NT2/D1 (cell line): ENCODE results near the gene HRH1.
"Not testable (repeated sequence)": the region's sequence is repeated elsewhere in the genome, so short reads cannot be mapped to it uniquely, and the experiment has no call there.

ENCODE experiments used
- DNase-seq: peaks from one replicate; pipeline ENCODE4 v3.0.0-alpha.2; 2011; ENCODE audit warnings: low read depth, low spot score
- H3K27me3 ChIP-seq: 2 replicates; pipeline ENCODE4 v1.6.0; 2011; ENCODE audit warnings: mild to moderate bottlenecking; ENCODE audit not compliant: insufficient read length, insufficient read depth
- H3K36me3 ChIP-seq: 2 replicates; pipeline ENCODE4 v1.6.1; 2011; ENCODE audit warnings: mild to moderate bottlenecking, low read length, mixed read lengths; ENCODE audit not compliant: insufficient read depth, insufficient read length
- H3K4me1 ChIP-seq: 2 replicates; pipeline ENCODE4 v1.5.1; 2011; ENCODE audit not compliant: insufficient read depth, insufficient read length
- H3K4me3 ChIP-seq: 2 replicates; pipeline ENCODE4 v1.5.1; 2011; ENCODE audit warnings: low read depth; ENCODE audit not compliant: insufficient read length
- H3K9ac ChIP-seq: 2 replicates; pipeline ENCODE4 v1.6.0; 2011; ENCODE audit warnings: low read depth; ENCODE audit not compliant: insufficient read length
- H3K9me3 ChIP-seq: 2 replicates; pipeline ENCODE4 v1.5.1; 2011; ENCODE audit warnings: mild to moderate bottlenecking, low read length; ENCODE audit not compliant: insufficient read depth
- SUZ12 ChIP-seq: IDR thresholded peaks from 2 replicates; pipeline ENCODE4 v1.6.1; 2011; ENCODE audit not compliant: insufficient read length, insufficient read depth; ENCODE audit errors: extremely low read depth
- YY1 ChIP-seq: IDR thresholded peaks from 2 replicates; pipeline ENCODE4 v1.6.1; 2011; ENCODE audit not compliant: insufficient read length, insufficient read depth
- ZNF274 ChIP-seq: IDR thresholded peaks from 2 replicates; pipeline ENCODE4 v1.6.1; 2011; ENCODE audit warnings: mild to moderate bottlenecking, low read depth, low read length

Gene HRH1

DNA sequence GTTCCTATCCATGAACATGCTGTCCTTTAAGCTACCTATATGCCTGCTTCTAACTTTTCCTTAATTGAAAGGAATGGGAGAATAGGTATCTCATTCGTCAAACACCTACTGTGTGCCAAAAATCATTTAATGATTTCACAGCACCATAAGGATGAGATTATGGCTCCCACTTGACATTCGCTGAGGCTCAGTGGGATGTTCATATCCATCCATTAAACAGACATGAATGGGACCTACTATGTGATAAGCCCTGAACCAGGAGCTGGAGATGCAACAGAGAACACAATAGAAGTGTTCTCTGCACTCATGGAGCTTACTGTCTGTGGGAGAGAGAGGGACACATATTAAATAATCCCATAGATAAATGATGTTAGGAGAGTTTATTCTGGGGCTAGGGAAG lies 49.7 kb downstream of the HRH1 start:
- H3K4me1 ChIP-seq, result no peaks in the 10 kb centered on the region
- H3K4me3 ChIP-seq, result no peak overlapping the region
- no peaks in the 10 kb centered on the region for H3K27me3 ChIP-seq
- DNase-seq, result no peak
- H3K9me3 ChIP-seq, result no peaks in the 10 kb centered on the region
- no peaks in the 10 kb centered on the region for H3K36me3 ChIP-seq
- TF ChIP-seq YY1 (no peak), ZNF274 (no peak), SUZ12 (no peak)
- H3K9ac ChIP-seq, result no peak overlapping the region

DNA sequence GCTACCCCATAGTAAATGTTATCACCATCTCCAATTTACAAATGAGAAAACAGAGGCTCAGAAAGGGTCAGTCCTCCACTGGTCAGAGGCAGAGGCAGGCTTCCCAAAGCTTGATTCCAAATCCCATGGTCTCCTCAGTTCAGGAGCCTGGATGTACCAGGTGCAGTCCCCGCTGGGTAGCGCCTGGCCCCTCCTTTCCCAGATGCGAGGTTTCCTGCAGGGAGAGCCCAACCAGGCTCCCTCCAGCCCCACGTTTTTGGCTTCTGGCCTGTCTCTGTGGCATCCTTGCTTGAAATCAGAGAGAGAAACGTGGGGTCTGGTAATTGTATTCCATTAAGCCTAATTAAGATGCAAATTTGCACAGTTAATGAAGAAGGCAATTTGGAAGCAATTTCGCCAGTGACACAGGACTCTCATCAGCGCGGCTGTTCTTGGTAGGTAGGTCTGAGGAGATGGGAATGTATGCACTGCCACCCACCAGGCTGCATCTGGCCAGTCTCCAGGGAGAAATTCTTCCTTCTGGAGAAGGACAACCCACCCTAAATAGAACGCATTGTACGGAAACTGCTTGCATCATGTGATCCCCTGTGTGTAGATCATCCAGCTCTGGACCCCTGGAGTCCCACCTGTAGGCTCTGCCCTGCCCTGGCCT lies 50.5 kb downstream of the HRH1 start:
- TF ChIP-seq SUZ12 (no peak), ZNF274 (no peak), YY1 (no peak)
- H3K9me3 ChIP-seq, result no peaks in the 10 kb centered on the region
- H3K4me3 ChIP-seq, result no peak overlapping the region
- H3K9ac ChIP-seq, result no peak overlapping the region
- H3K4me1 ChIP-seq, result no peaks in the 10 kb centered on the region
- H3K36me3 ChIP-seq, result no peaks in the 10 kb centered on the region
- no peaks in the 10 kb centered on the region for H3K27me3 ChIP-seq
- no peak for DNase-seq

DNA sequence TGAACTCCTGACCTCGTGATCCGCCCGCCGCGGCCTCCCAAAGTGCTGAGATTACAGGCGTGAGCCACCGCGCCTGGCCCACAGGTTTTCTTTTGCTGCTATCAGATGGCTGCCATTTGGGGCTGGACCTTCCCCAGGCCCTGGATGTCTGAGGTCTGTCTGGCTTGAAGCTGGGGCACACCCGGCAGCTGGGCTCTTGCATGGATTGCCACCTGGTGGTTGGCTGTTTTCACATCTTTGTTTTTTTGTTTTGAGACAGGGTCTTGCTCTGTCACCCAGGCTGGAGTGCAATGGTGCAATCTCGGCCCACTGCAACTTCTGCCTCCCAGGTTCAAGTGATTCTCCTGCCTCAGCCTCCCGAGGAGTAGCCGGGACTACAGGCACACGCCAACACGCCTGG lies 51.6 kb downstream of the HRH1 start:
- H3K36me3 ChIP-seq, DNase-seq, H3K4me3 ChIP-seq, H3K9ac ChIP-seq, H3K9me3 ChIP-seq, H3K27me3 ChIP-seq, H3K4me1 ChIP-seq: not testable (repeated sequence)

DNA sequence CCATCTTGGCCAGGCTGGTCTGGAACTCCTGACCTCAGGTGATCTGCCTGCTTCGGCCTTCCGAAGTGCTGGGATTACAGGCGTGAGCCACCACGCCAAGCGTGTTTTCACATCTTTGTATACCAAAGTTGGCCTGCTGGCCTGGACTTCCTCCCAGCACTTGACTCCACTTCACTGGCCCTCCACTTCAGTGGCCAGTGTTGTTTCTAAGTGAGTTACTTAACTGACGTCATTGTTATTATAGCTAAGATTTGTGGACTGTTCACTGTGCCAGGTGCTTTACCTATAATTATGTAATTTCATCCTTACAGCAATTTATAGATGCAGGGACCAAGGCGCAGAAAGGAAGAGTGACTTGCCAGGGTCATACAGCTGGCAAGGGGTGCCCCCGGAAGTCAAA lies 52.0 kb downstream of the HRH1 start:
- H3K9me3 ChIP-seq, result no peaks in the 10 kb centered on the region
- no peak overlapping the region for H3K4me3 ChIP-seq
- DNase-seq, result no peak
- no peaks in the 10 kb centered on the region for H3K27me3 ChIP-seq
- no peak overlapping the region for H3K9ac ChIP-seq
- H3K36me3 ChIP-seq, result no peaks in the 10 kb centered on the region
- H3K4me1 ChIP-seq, result no peaks in the 10 kb centered on the region
- TF ChIP-seq YY1 (no peak), SUZ12 (no peak), ZNF274 (no peak)

DNA sequence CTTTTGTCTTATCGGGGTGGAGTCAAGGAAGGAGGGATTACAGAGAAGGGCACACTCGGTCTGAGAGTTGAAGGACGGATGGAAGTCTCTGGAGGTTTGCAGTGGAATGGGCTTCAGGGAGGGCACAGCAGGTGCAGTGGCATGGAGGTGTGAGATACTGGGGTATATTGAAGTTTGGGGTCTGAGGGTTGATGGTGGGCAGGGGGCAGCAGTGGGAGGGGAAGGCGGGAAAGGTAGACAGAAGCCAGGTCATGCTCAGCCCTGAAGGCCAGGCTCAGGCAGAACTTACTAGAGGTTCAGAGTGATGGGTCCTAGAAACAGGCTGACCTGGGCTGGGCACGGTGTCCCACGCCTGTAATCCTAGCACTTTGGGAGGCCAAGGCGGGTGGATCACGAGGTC lies 52.7 kb downstream of the HRH1 start:
- no peak for DNase-seq
- Histone ChIP-seq H3K9ac (no peak overlapping the region), H3K4me3 (no peak overlapping the region), H3K9me3 (no peaks in the 10 kb centered on the region), H3K4me1 (peaks cover 2% of the 10 kb centered on the region), H3K27me3 (no peaks in the 10 kb centered on the region), H3K36me3 (no peaks in the 10 kb centered on the region)
- no peak for TF ChIP-seq YY1
- no peak for TF ChIP-seq SUZ12
- TF ChIP-seq ZNF274, result no peak

DNA sequence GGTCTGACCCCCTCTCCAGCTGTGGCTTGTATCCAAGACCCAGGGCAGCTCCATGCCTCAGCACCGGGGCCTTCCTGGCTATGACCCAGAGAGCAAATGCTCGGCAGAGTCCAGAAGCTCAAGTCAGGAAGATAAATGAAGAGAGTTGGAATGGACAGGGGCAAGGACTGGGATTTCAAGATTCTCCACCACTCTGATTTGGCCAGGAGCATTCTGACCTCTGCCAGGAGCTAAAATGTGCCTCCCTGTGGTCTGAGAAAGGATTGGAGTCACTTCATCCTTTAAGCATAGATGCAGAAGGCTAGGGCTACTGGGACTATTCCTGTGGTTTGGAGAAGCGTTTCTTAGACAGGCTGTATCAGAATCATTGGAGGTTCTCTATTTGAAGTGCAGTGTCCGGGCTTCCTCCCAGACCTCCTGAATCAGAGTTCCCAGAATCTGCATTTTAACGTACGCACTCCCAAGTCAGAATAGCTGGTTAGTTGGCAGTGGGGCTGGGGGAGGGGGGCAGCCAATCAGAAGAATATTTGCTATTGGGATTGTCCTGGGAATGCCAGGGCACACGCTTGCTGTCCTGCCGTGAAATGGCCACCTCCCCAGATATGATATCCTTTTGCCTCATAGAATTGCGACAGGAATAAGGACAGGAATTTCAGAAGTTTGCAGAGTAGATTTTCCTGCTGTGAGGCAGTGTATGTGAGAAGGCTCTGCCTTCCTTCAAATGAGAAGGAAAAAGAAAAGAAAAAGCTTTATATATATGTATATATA lies 57.4 kb downstream of the HRH1 start:
- no peak overlapping the region for H3K9ac ChIP-seq
- H3K36me3 ChIP-seq, result no peaks in the 10 kb centered on the region
- TF ChIP-seq ZNF274 (no peak), YY1 (no peak), SUZ12 (no peak)
- peaks cover 2% of the 10 kb centered on the region for H3K4me1 ChIP-seq
- no peak overlapping the region for H3K4me3 ChIP-seq
- no peak for DNase-seq
- H3K9me3 ChIP-seq, result no peaks in the 10 kb centered on the region
- no peaks in the 10 kb centered on the region for H3K27me3 ChIP-seq

DNA sequence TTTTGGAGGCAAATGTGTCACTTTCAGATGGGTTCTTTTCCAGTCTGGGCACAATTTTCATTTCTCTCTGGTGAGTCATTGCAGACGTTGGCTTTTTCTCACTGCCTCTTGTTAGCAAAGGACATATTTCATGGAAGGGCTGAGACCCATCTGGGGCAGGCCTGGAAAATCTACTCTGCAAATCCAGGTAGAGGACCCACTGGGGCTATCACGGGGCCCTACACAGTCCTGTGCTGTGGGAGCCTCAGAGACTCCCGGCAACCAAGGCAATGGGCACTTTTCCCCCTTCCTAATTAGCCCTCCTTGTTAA lies 58.0 kb downstream of the HRH1 start:
- Histone ChIP-seq H3K9me3 (no peaks in the 10 kb centered on the region), H3K4me3 (no peak overlapping the region), H3K4me1 (peaks cover 2% of the 10 kb centered on the region), H3K36me3 (no peaks in the 10 kb centered on the region), H3K9ac (no peak overlapping the region), H3K27me3 (no peaks in the 10 kb centered on the region)
- TF ChIP-seq YY1 (no peak), SUZ12 (no peak), ZNF274 (no peak)
- no peak for DNase-seq

DNA sequence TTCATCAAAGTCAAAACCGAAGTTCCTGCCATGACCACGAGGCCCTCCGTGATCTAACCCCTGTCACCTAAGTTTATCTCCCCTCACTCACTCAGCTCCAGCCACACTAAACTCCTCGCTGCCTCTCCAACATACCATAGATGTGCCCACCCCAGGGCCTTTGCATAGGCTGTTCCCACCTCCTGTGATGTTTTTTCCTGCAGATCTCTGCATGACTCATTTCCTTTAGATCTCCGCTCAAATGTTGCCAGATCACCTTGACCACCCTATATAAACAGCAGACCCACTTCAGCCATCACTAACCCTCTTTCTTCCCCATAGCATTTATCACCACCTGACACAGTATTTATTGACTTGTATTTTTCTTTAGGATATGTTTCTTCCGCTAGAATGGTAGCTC lies 58.5 kb downstream of the HRH1 start:
- no peaks in the 10 kb centered on the region for H3K27me3 ChIP-seq
- DNase-seq, result no peak
- H3K9ac ChIP-seq, result no peak overlapping the region
- H3K4me3 ChIP-seq, result no peak overlapping the region
- H3K4me1 ChIP-seq, result peaks cover 2% of the 10 kb centered on the region
- TF ChIP-seq YY1, result no peak
- no peak for TF ChIP-seq ZNF274
- TF ChIP-seq SUZ12, result no peak
- no peaks in the 10 kb centered on the region for H3K36me3 ChIP-seq
- H3K9me3 ChIP-seq, result no peaks in the 10 kb centered on the region
